Type B pancreatic cell (in vitro differentiated cells): ENCODE data around the gene DGKZ. TPM values are rescaled to one million over a fixed set of nuclear protein-coding genes. Genes with fewer than 3 reads are reported as not detected.

Source experiments
- DNase-seq: peaks from one replicate; pipeline ENCODE4 v3.0.0; 2021; ENCODE audit warnings: mixed read lengths; ENCODE audit not compliant: unreplicated experiment; ENCODE audit errors: extremely low spot score
- H3K27ac Mint-ChIP-seq: 2 replicates; pipeline ENCODE4 v1.8.0; 2021; ENCODE audit warnings: mild to moderate bottlenecking, mixed read lengths
- H3K27me3 Mint-ChIP-seq: 2 replicates; pipeline ENCODE4 v1.8.0; 2021; ENCODE audit warnings: mixed read lengths
- H3K36me3 Mint-ChIP-seq: 2 replicates; pipeline ENCODE4 v1.8.0; 2021; ENCODE audit warnings: mixed read lengths
- H3K4me1 Mint-ChIP-seq: one replicate; pipeline ENCODE4 v1.8.0; 2021; ENCODE audit warnings: mixed read lengths; ENCODE audit not compliant: unreplicated experiment
- H3K4me3 Mint-ChIP-seq: 2 replicates; pipeline ENCODE4 v1.8.0; 2021; ENCODE audit warnings: mild to moderate bottlenecking, mixed read lengths
- H3K9me3 Mint-ChIP-seq: 2 replicates; pipeline ENCODE4 v1.8.0; 2021; ENCODE audit warnings: mixed read lengths
- CTCF ChIP-seq: fragments of 200-600 bp; sonication (generic); conservative IDR thresholded peaks from 2 replicates; pipeline ENCODE4 v1.5.0; 2021; ENCODE audit warnings: antibody characterized with exemption, mild to moderate bottlenecking
- total RNA-seq: library from RNA; stranded (reverse); gene quantifications from 2 replicates; pipeline ENCODE4 v1.2.1, GENCODE V29; 2021; ENCODE audit warnings: low replicate concordance

DGKZ gene
- total RNA-seq, 1 donor from 2014 or later, result 50.0 TPM

- no peak overlapping the region for H3K27ac Mint-ChIP-seq
- peaks cover 57% of the 10 kb centered on the region for H3K27me3 Mint-ChIP-seq
- no peaks in the 10 kb centered on the region for H3K9me3 Mint-ChIP-seq
- H3K36me3 Mint-ChIP-seq, result peaks cover 4% of the 10 kb centered on the region
- TF ChIP-seq CTCF, result no peak
- no peak overlapping the region for H3K4me3 Mint-ChIP-seq
- H3K4me1 Mint-ChIP-seq, result peaks cover 38% of the 10 kb centered on the region
- DNase-seq, result no peak
These were observed 13.1 kb upstream of the DGKZ start for GRCh38 chr11:46334211-46334610.

GRCh38 chr11:46335271-46335670 lies 12.0 kb upstream of the DGKZ start:
- no peak overlapping the region for H3K4me3 Mint-ChIP-seq
- H3K36me3 Mint-ChIP-seq, result peaks cover 4% of the 10 kb centered on the region
- H3K9me3 Mint-ChIP-seq, result no peaks in the 10 kb centered on the region
- no peak for DNase-seq
- H3K4me1 Mint-ChIP-seq, result peaks cover 38% of the 10 kb centered on the region
- no peak overlapping the region for H3K27ac Mint-ChIP-seq
- peaks cover 46% of the 10 kb centered on the region for H3K27me3 Mint-ChIP-seq
- TF ChIP-seq CTCF, result no peak

GRCh38 chr11:46335890-46336562 lies 11.2 kb upstream of the DGKZ start:
- Mint-ChIP-seq H3K36me3 (peaks cover 4% of the 10 kb centered on the region), H3K4me1 (peaks cover 32% of the 10 kb centered on the region), H3K27me3 (peaks cover 39% of the 10 kb centered on the region), H3K4me3 (peak overlapping the region; percentile 41), H3K27ac (peak overlapping the region; percentile 64), H3K9me3 (no peaks in the 10 kb centered on the region)
- TF ChIP-seq CTCF, result no peak
- no peak for DNase-seq

GRCh38 chr11:46336563-46337180 lies 10.6 kb upstream of the DGKZ start:
- H3K4me1 Mint-ChIP-seq, result peaks cover 32% of the 10 kb centered on the region
- H3K4me3 Mint-ChIP-seq, result no peak overlapping the region
- TF ChIP-seq CTCF, result no peak
- no peak overlapping the region for H3K27ac Mint-ChIP-seq
- peaks cover 32% of the 10 kb centered on the region for H3K27me3 Mint-ChIP-seq
- no peak for DNase-seq
- H3K36me3 Mint-ChIP-seq, result peaks cover 1% of the 10 kb centered on the region
- H3K9me3 Mint-ChIP-seq, result no peaks in the 10 kb centered on the region

GRCh38 chr11:46337626-46338345 lies 9.5 kb upstream of the DGKZ start:
- Mint-ChIP-seq H3K9me3 (no peaks in the 10 kb centered on the region), H3K27me3 (peaks cover 24% of the 10 kb centered on the region), H3K4me1 (peaks cover 33% of the 10 kb centered on the region), H3K4me3 (peak overlapping the region; percentile 27), H3K27ac (no peak overlapping the region), H3K36me3 (no peaks in the 10 kb centered on the region)
- TF ChIP-seq CTCF, result no peak
- no peak for DNase-seq
